Right ventricle myocardium inferior (tissue), 1 donor: Measurements from ENCODE around the gene GGACT. TPM values are rescaled to one million over a fixed set of nuclear protein-coding genes. Genes with fewer than 3 reads are reported as not detected.

Experiments
- ATAC-seq: fragments of 200-7000 bp; cut with Tn5 transposase; one replicate; pipeline ENCODE4 v1.9.1; 2020; ENCODE audit warnings: mild to moderate bottlenecking, moderate library complexity
- DNase-seq: peaks from one replicate; pipeline ENCODE4 v3.0.0; 2021; ENCODE audit errors: missing footprints
- intact Hi-C: fragments of 100-400 bp; cut with DNase I; formaldehyde crosslinking; loops from one replicate; pipeline ENCODE4 v1.11.0; 2022
- total RNA-seq: library from RNA; stranded (reverse); fragmentation: NEBNext Ultra II Directional; extraction: Animal tissue kit (Norgen Biotek cat#: 25700); gene quantifications from one replicate; pipeline ENCODE4 v1.2.1, GENCODE V29; 2021
- donor health status: DM: no; HTN: yes; CAD: no; lungs with severe emphysema.

Gene GGACT
- total RNA-seq, 1 donor from 2014 or later = 1.4 TPM

- no peak for ATAC-seq
- intact Hi-C loops = no loop called here
- no peak for DNase-seq
Observed at GRCh38 chr13:100506154-100506553, 82.4 kb downstream of the GGACT start.

- intact Hi-C loops = no loop called here
- DNase-seq (no peak), ATAC-seq (no peak)
Observed at GRCh38 chr13:100503622-100504021, 85.0 kb downstream of the GGACT start.

GRCh38 chr13:100502446-100502845, 86.1 kb downstream of the GGACT start:
- no peak for DNase-seq
- ATAC-seq = no peak
- intact Hi-C loops = no loop called here

- ATAC-seq (no peak), DNase-seq (no peak)
- intact Hi-C loops = no loop called here
Observed at GRCh38 chr13:100497389-100497788, 91.2 kb downstream of the GGACT start.

GRCh38 chr13:100495455-100495854, 93.1 kb downstream of the GGACT start:
- ATAC-seq = no peak
- intact Hi-C loops = no loop called here

GRCh38 chr13:100493418-100493817, 95.2 kb downstream of the GGACT start:
- DNase-seq = no peak
- intact Hi-C loops = no loop called here
- no peak for ATAC-seq

More at GRCh38 chr13:100495455-100495854, 93.1 kb downstream of the GGACT start:
- no peak for DNase-seq

- peak; percentile 88 for ATAC-seq
- peak; percentile 79 for DNase-seq
- intact Hi-C loops = no loop called here
Observed at GRCh38 chr13:100491164-100491842, 97.3 kb downstream of the GGACT start.

- no peak for ATAC-seq
- intact Hi-C loops = no loop called here
- DNase-seq = no peak
Observed at GRCh38 chr13:100490692-100491091, 97.9 kb downstream of the GGACT start.

GRCh38 chr13:100485265-100485664, 103.3 kb downstream of the GGACT start:
- intact Hi-C loops = no loop called here
- DNase-seq (no peak), ATAC-seq (no peak)

- DNase-seq (no peak), ATAC-seq (no peak)
- intact Hi-C loops = no loop called here
Observed at GRCh38 chr13:100484702-100485101, 103.9 kb downstream of the GGACT start.

- no peak for DNase-seq
Observed at GRCh38 chr13:100483841-100484381, 104.7 kb downstream of the GGACT start.

GRCh38 chr13:100483139-100483538, 105.5 kb downstream of the GGACT start:
- DNase-seq (no peak), ATAC-seq (no peak)
- intact Hi-C loops = no loop called here

More at GRCh38 chr13:100483841-100484381, 104.7 kb downstream of the GGACT start:
- ATAC-seq = no peak
- intact Hi-C loops = no loop called here

- ATAC-seq = no peak
- DNase-seq = no peak
- intact Hi-C loops = no loop called here
Observed at GRCh38 chr13:100480676-100481075, 107.9 kb downstream of the GGACT start.

Other genes with a start within 250 kb of the GGACT start
- gene TMTC4, start 86.0 kb upstream of the GGACT start, total RNA-seq = 9.9 TPM